VCaP (cell line): ENCODE data around the gene FBXW4.
A peak's percentile ranks its signal among the peaks of the same experiment; 100 is the strongest.

Source experiments
- H3K27ac ChIP-seq: fragments of 450-650 bp; 2 replicates; pipeline ENCODE4 v1.5.1; 2017
- TF ChIP-seq, protein P1 (sequence below): fragments of 450-650 bp; conservative IDR thresholded peaks from 2 replicates; pipeline ENCODE4 v1.5.1; 2017; ENCODE audit warnings: mild to moderate bottlenecking, moderate library complexity

Gene FBXW4

DNA sequence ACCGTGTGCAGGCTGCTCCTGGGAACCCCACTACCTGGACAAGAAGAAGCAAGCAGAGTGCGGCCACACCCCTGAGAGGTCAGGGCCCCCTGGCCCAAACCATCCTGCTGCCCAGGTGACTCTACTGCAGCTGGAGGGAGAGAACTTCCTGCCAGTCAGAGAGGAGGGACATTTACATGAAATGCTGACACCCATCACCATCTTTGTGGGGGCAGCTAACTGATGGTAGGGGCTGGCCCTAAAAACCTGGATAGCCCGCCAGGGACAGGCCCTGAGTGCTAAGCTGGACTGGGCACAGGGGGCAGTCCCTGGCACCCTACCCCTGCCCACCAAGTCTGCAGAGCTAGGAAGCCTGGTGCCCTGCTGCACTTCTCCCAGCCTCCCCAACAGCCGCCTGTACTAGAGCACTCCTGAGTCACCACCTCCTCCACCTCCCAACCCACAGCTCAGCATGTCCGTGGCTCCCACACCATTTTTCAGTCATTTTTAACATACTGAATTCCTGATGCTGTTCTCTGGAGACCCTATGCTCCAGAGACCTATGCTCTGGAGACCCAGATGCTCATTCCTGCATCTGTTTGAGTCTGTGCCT is 79.3 kb downstream of the FBXW4 start:
- H3K27ac ChIP-seq = peak overlapping the region; percentile 69
- TF ChIP-seq, protein P1, sequence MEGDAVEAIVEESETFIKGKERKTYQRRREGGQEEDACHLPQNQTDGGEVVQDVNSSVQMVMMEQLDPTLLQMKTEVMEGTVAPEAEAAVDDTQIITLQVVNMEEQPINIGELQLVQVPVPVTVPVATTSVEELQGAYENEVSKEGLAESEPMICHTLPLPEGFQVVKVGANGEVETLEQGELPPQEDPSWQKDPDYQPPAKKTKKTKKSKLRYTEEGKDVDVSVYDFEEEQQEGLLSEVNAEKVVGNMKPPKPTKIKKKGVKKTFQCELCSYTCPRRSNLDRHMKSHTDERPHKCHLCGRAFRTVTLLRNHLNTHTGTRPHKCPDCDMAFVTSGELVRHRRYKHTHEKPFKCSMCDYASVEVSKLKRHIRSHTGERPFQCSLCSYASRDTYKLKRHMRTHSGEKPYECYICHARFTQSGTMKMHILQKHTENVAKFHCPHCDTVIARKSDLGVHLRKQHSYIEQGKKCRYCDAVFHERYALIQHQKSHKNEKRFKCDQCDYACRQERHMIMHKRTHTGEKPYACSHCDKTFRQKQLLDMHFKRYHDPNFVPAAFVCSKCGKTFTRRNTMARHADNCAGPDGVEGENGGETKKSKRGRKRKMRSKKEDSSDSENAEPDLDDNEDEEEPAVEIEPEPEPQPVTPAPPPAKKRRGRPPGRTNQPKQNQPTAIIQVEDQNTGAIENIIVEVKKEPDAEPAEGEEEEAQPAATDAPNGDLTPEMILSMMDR = no peak

DNA sequence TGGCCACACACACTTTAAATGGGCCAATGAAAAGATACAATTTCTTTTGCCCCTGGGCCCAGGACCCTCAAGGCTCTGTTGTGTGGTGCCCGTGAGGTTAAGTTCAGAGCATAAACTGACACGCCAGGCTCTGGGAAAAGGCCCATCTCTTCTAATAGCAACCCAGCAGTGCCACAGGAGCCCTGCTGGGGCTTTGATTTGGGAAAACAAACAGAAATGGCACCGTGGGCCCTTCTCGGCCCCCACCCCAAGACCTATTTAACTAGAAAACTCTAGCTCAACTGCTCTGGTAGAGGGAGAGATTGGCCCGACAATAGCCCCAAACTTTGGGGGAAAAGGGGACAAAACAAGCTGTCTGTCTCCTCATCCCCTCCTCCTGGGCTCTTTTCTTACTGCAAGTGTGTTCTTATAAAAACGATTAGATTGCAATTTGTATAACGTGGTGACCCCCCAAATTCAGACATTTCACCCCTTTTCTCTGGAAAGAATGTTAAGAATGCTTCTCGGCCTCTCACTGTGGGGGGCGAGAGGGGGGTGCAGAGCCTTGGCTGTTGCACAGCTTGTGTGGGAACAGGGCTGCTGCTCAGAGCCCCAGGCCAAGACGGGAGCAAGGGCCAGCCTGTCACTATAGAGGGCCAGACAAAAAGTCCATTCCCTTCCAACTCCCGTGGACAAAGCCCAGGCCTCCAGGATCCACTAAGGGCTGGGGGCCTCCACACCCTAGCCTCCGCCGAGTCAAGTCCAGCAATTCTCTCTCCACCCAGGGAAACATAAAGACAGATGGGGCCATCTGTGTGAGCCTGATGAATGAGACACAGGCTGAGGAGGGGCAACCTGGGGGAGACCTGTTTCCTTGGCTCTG is 80.1 kb downstream of the FBXW4 start:
- no peak overlapping the region; the same call in 1 of the 2 replicates for H3K27ac ChIP-seq
- TF ChIP-seq, protein P1 = no peak

DNA sequence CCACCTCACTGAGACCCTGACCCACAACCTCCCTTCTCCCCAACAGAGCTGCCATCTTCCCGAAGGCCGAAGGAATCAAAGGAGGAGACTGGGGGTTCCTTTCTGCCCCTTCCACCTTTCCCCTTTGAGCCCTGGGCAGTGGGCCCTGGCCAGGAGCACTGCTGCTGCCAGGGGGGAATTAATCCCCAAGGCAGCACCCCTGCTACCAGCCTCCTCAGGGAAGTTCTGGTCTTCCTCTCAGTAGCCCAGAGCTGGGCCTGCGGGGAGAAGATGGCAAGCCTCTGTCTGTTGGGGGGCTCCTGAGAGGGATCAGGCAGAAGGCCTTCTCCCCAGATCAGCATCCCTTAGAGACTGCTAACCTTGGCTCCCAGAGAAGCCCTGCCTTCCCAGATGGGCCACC is 81.3 kb downstream of the FBXW4 start:
- H3K27ac ChIP-seq = no peak overlapping the region
- TF ChIP-seq, protein P1 = no peak

DNA sequence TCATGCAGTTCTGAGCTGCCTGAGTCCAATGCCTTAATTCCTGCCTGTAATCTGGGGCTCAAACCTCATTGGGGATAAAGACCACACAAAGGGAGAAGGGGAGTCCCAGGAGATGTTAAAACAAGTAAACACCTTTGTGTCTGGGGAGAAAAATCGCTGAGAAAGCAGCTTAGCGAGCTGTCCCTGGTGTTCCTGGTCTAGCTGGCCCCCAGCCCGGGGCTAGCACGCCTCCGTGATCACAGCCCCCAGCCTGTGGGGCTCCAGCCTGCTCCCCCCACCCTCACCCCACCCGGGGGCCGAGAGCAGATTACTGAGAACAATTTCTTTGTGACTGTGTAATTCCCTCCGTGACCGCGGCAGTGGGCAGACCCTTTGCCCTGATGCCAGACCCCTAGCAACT is 82.1 kb downstream of the FBXW4 start:
- TF ChIP-seq, protein P1 = no peak
- no peak overlapping the region for H3K27ac ChIP-seq

DNA sequence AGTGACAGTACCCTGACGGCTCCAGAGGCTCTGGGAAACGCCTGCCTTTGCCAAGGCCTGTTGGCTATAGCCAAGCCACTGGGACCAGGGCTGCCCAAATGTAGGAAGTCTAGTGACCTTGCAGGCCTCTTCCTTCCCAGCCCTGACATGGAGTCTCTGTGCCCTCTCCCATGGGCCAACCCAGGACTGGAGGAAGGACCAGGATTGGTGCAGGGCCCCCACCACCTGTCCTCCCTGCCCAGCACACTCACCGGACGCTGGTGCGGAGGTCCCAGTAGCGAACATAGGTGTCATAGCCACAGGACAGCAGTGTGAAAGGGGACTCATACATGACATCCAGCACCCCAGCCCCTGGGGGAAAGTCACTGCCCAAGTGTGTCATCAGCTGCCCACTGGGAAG is 82.9 kb downstream of the FBXW4 start:
- no peak overlapping the region for H3K27ac ChIP-seq
- TF ChIP-seq, protein P1 = no peak

DNA sequence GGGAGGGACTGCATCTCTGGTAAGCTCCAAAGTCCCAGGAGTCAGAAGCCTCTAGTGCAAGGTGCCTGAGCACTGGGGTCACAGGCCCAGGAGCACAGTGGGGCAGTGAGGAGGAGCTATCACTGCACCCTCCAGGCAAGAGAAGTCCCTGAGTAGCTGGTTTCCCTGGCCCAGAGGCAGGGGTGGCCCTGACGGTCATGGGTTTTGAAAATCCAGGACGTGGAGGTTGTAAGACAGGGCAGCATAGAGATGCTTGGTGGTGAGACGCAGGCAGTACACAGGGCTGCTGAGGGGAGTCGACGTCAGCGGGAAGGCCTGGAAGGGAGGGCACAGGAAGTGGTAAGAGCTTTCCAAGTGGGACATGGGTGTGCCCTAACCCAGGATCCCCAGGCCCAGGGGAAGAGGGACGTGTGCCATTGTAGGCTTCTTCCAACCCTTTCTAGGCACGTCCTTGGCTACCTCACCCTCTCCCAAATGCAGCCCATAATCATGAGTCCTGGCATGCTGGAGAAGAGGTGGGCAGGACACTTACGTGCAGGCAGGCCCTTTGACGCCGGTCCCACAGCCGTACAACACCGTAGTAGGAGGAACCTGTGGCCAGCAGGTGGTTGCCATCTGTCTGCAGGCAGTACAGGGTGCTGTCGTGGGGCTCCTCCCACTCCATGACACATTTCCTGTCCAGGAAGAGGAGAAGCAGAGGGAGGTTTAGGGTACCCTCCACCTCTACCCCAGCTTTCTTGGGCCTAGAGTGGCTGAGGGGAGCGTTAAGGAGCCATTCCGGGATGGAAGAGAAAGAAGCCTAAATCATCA is 83.7 kb downstream of the FBXW4 start:
- TF ChIP-seq, protein P1 = no peak
- no peak overlapping the region for H3K27ac ChIP-seq

DNA sequence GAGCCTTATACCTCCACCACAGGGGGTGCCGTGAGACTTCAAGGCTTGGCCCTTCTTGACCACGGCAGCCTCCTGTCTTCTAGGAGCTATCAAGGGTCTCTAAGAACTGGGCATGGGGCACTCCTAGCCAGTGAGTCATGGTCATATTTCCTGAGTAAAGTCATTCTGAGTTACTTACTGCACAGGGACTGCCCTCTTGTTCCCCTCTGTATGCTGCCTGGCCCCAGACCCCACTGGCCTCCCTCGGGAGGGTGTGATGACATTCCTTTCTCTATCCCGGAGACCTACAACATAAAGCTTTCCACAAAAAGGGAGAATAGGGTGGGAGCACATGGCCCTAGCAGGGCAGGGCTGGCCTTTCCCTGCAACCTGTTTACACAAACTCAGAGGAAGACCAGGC is 85.5 kb downstream of the FBXW4 start:
- TF ChIP-seq, protein P1 = no peak
- no peak overlapping the region for H3K27ac ChIP-seq
